ENCODE results near the gene FARS2.

Gene FARS2

GRCh38 chr6:5525209-5525608 is 263.9 kb downstream of the FARS2 start:
- Histone ChIP-seq H3K9ac (ENCODE audit: low read length) (no peak overlapping the region), H3K4me3 (ENCODE audit: low read length) (no peak overlapping the region), H3K27me3 (ENCODE audit: low read depth, low read length) (no peaks in the 10 kb centered on the region), H3K9me3 (ENCODE audit: insufficient read depth, low read length) (no peaks in the 10 kb centered on the region), H3K36me3 (replicated peaks; ENCODE audit: low read depth, low read length) (no peaks in the 10 kb centered on the region), H3K27ac (ENCODE audit: low read length) (no peak overlapping the region), H2AFZ (ENCODE audit: low read depth, low read length) (no peak overlapping the region), H3K4me1 (ENCODE audit: low read length) (peaks cover 12% of the 10 kb centered on the region), H3K79me2 (ENCODE audit: low read length) (no peaks in the 10 kb centered on the region), H4K20me1 (ENCODE audit: insufficient read depth, low read length) (0 out of 2 replicates have a peak, but pooled peaks cover 8% of the 10 kb centered on the region), H3K4me2 (ENCODE audit: low read length) (no peak overlapping the region)
- TF ChIP-seq, protein P1, sequence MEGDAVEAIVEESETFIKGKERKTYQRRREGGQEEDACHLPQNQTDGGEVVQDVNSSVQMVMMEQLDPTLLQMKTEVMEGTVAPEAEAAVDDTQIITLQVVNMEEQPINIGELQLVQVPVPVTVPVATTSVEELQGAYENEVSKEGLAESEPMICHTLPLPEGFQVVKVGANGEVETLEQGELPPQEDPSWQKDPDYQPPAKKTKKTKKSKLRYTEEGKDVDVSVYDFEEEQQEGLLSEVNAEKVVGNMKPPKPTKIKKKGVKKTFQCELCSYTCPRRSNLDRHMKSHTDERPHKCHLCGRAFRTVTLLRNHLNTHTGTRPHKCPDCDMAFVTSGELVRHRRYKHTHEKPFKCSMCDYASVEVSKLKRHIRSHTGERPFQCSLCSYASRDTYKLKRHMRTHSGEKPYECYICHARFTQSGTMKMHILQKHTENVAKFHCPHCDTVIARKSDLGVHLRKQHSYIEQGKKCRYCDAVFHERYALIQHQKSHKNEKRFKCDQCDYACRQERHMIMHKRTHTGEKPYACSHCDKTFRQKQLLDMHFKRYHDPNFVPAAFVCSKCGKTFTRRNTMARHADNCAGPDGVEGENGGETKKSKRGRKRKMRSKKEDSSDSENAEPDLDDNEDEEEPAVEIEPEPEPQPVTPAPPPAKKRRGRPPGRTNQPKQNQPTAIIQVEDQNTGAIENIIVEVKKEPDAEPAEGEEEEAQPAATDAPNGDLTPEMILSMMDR (IDR thresholded peaks at IDR 0.05; ENCODE audit: low read depth, low read length): no peak
- no peak for TF ChIP-seq EZH2phosphoT487 (IDR thresholded peaks at IDR 0.05; ENCODE audit: low read depth)

- H4K20me1 ChIP-seq (ENCODE audit: insufficient read depth, low read length): 0 out of 2 replicates have a peak, but pooled peaks cover 8% of the 10 kb centered on the region
- TF ChIP-seq, protein P1 (IDR thresholded peaks at IDR 0.05; ENCODE audit: low read depth, low read length): no peak
- TF ChIP-seq EZH2phosphoT487 (IDR thresholded peaks at IDR 0.05; ENCODE audit: low read depth): no peak
- no peaks in the 10 kb centered on the region for H3K27me3 ChIP-seq (ENCODE audit: low read depth, low read length)
- H3K36me3 ChIP-seq (replicated peaks; ENCODE audit: low read depth, low read length): no peaks in the 10 kb centered on the region
- H3K27ac ChIP-seq (ENCODE audit: low read length): no peak overlapping the region
- peaks cover 11% of the 10 kb centered on the region for H3K4me1 ChIP-seq (ENCODE audit: low read length)
- no peak overlapping the region for H3K4me3 ChIP-seq (ENCODE audit: low read length)
- H3K9ac ChIP-seq (ENCODE audit: low read length): no peak overlapping the region
- H3K9me3 ChIP-seq (ENCODE audit: insufficient read depth, low read length): no peaks in the 10 kb centered on the region
- no peak overlapping the region for H3K4me2 ChIP-seq (ENCODE audit: low read length)
- H2AFZ ChIP-seq (ENCODE audit: low read depth, low read length): no peak overlapping the region
- H3K79me2 ChIP-seq (ENCODE audit: low read length): no peaks in the 10 kb centered on the region
Observed at GRCh38 chr6:5529015-5529414, 267.7 kb downstream of the FARS2 start.

DNA sequence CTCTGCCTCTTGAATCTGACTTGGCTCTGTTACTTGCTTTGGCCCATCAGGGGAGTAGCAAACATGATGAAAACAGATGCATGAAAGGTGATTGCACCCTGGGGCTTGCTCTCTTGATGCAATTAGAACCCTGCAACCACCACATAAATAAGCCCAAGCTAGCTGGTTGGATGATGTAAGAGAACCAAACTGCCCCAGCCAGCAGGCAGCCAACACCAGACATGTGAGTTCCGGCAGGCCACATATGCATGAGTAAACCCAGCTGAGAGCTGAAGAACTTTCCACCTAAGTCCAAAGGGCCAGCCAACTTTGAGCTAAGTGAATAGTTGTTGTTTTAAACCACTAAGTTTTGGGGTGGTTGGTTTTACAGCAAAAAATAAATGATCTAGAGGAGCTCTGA is 268.4 kb downstream of the FARS2 start:
- Histone ChIP-seq H3K4me2 (ENCODE audit: low read length) (no peak overlapping the region), H3K36me3 (replicated peaks; ENCODE audit: low read depth, low read length) (no peaks in the 10 kb centered on the region), H3K4me1 (ENCODE audit: low read length) (peaks cover 8% of the 10 kb centered on the region), H3K4me3 (ENCODE audit: low read length) (no peak overlapping the region), H2AFZ (ENCODE audit: low read depth, low read length) (no peak overlapping the region), H3K27ac (ENCODE audit: low read length) (no peak overlapping the region), H3K9me3 (ENCODE audit: insufficient read depth, low read length) (no peaks in the 10 kb centered on the region), H3K9ac (ENCODE audit: low read length) (no peak overlapping the region), H3K27me3 (ENCODE audit: low read depth, low read length) (no peaks in the 10 kb centered on the region), H4K20me1 (ENCODE audit: insufficient read depth, low read length) (0 out of 2 replicates have a peak, but pooled peaks cover 4% of the 10 kb centered on the region), H3K79me2 (ENCODE audit: low read length) (no peaks in the 10 kb centered on the region)
- TF ChIP-seq, protein P1 (IDR thresholded peaks at IDR 0.05; ENCODE audit: low read depth, low read length): no peak
- TF ChIP-seq EZH2phosphoT487 (IDR thresholded peaks at IDR 0.05; ENCODE audit: low read depth): no peak

- H3K36me3 ChIP-seq (replicated peaks; ENCODE audit: low read depth, low read length): no peaks in the 10 kb centered on the region
- H3K9ac ChIP-seq (ENCODE audit: low read length): no peak overlapping the region
- H3K4me1 ChIP-seq (ENCODE audit: low read length): no peaks in the 10 kb centered on the region
- no peak overlapping the region for H2AFZ ChIP-seq (ENCODE audit: low read depth, low read length)
- no peaks in the 10 kb centered on the region for H3K27me3 ChIP-seq (ENCODE audit: low read depth, low read length)
- H3K4me3 ChIP-seq (ENCODE audit: low read length): no peak overlapping the region
- TF ChIP-seq, protein P1 (IDR thresholded peaks at IDR 0.05; ENCODE audit: low read depth, low read length): no peak
- no peak for TF ChIP-seq EZH2phosphoT487 (IDR thresholded peaks at IDR 0.05; ENCODE audit: low read depth)
- no peak overlapping the region for H3K4me2 ChIP-seq (ENCODE audit: low read length)
- H3K9me3 ChIP-seq (ENCODE audit: insufficient read depth, low read length): no peaks in the 10 kb centered on the region
- H3K79me2 ChIP-seq (ENCODE audit: low read length): no peaks in the 10 kb centered on the region
- no peak overlapping the region for H3K27ac ChIP-seq (ENCODE audit: low read length)
- no peaks in the 10 kb centered on the region for H4K20me1 ChIP-seq (ENCODE audit: insufficient read depth, low read length)
Observed at GRCh38 chr6:5531161-5531560, 269.8 kb downstream of the FARS2 start.

All from OCI-LY3 (cell line).